AG04450 (cell line): ENCODE data around the gene RPUSD3. TPM values are rescaled to one million over a fixed set of nuclear protein-coding genes. Genes with fewer than 3 reads are reported as not detected.

ENCODE experiments used
- CTCF ChIA-PET: fragments of 300-600, 350-600 bp; formaldehyde crosslinking; extraction: SDS; loops from one replicate; lab custom pipeline; 2022; ENCODE audit warnings: antibody characterized with exemption, inconsistent platforms; lab: Charles Lee
- POLR2A ChIA-PET: fragments of 350-600 bp; formaldehyde crosslinking; extraction: SDS; loops from one replicate; lab custom pipeline; 2021; ENCODE audit warnings: antibody characterized with exemption, inconsistent platforms; lab: Yijun Ruan, JAX
- DNase-seq: peaks from one replicate; pipeline ENCODE4 v3.0.0-alpha.2; 2011; ENCODE audit warnings: low read depth, low spot score
- H3K27ac ChIP-seq: one replicate; pipeline ENCODE4 v1.5.1; 2012; ENCODE audit warnings: low read depth, low read length, control low read depth
- H3K27me3 ChIP-seq: one replicate; pipeline ENCODE4 v1.6.0; 2012; ENCODE audit warnings: low read length; ENCODE audit not compliant: control insufficient read depth, insufficient read depth
- H3K4me3 ChIP-seq: 2 replicates; pipeline ENCODE4 v1.5.1; 2011; ENCODE audit warnings: mild to moderate bottlenecking, low read depth, low read length, control low read depth
- H3K9me3 ChIP-seq: 2 replicates; pipeline ENCODE4 v1.5.1; 2012; ENCODE audit warnings: low read length; ENCODE audit not compliant: control insufficient read depth, insufficient read depth
- CTCF ChIP-seq: IDR thresholded peaks from 2 replicates; pipeline ENCODE4 v1.5.1; 2011; ENCODE audit warnings: low read depth, low read length, control low read depth, inconsistent platforms
- polyA plus RNA-seq: library from polyadenylated mRNA; depleted of rRNA; stranded (reverse); fragments of >200 nt; gene quantifications from 2 replicates; pipeline ENCODE4 v1.2.3, GENCODE V29; 2011

Gene RPUSD3
- polyA plus RNA-seq, 1 experiment: 29.0 TPM

GRCh38 chr3:9808345-9809037, 35.3 kb downstream of the RPUSD3 start:
- ChIA-PET POLR2A (interaction anchor here (0.7 kb wide), 1 partner anchor 30 kb away, joined by 3 read pairs; no protein-coding TSS in a partner anchor), CTCF (interaction anchor here (1.4 kb wide), 1 partner anchor 138 kb away, joined by 3 read pairs; no protein-coding TSS in a partner anchor)
- no peak for DNase-seq
- peak overlapping the region; percentile 73 for H3K27ac ChIP-seq
- no peak overlapping the region for H3K4me3 ChIP-seq
- peak; percentile 32 for TF ChIP-seq CTCF
- H3K27me3 ChIP-seq: no peaks in the 10 kb centered on the region
- H3K9me3 ChIP-seq: no peaks in the 10 kb centered on the region

- no peak for DNase-seq
- Histone ChIP-seq H3K27ac (peak overlapping the region; percentile 31), H3K9me3 (no peaks in the 10 kb centered on the region), H3K4me3 (no peak overlapping the region), H3K27me3 (no peaks in the 10 kb centered on the region)
- ChIA-PET POLR2A (interaction anchor here (0.6 to 0.7 kb wide), 4 partner anchors 30 to 502 kb away, joined by 3 read pairs; partner anchors contain the start of gene SETD5), CTCF (interaction anchor here (1.4 kb wide), 1 partner anchor 139 kb away, joined by 3 read pairs; no protein-coding TSS in a partner anchor)
- TF ChIP-seq CTCF: no peak
These were observed 35.8 kb downstream of the RPUSD3 start for GRCh38 chr3:9807981-9808344.

GRCh38 chr3:9806688-9807589, 36.9 kb downstream of the RPUSD3 start:
- Histone ChIP-seq H3K27ac (peak overlapping the region; percentile 21), H3K27me3 (no peaks in the 10 kb centered on the region), H3K4me3 (no peak overlapping the region), H3K9me3 (no peaks in the 10 kb centered on the region)
- ChIA-PET POLR2A (interaction anchor here (2.2 kb wide), 1 partner anchor 14 kb away, joined by 18 read pairs; the partner anchor contains the start of genes ARPC4 and TADA3), CTCF (no interaction called here)
- no peak for DNase-seq
- TF ChIP-seq CTCF: no peak

GRCh38 chr3:9806137-9806536, 37.7 kb downstream of the RPUSD3 start:
- Histone ChIP-seq H3K9me3 (no peaks in the 10 kb centered on the region), H3K4me3 (no peak overlapping the region), H3K27me3 (no peaks in the 10 kb centered on the region), H3K27ac (no peak overlapping the region)
- ChIA-PET POLR2A (interaction anchor here (2.2 kb wide), 1 partner anchor 13 kb away, joined by 18 read pairs; the partner anchor contains the start of genes ARPC4 and TADA3), CTCF (interaction anchor here (3.4 kb wide), 1 partner anchor 140 kb away, joined by 15 read pairs; no protein-coding TSS in a partner anchor)
- no peak for DNase-seq
- TF ChIP-seq CTCF: no peak
